SK-N-MC (cell line): ENCODE measurements around the gene RAB17.

Experiments
- DNase-seq: peaks from one replicate; pipeline ENCODE4 v3.0.0-alpha.2; 2011; ENCODE audit warnings: low read depth, low spot score
- H3K27ac ChIP-seq: fragments of 200-600 bp; sonication (generic); 2 replicates; pipeline ENCODE4 v1.5.1; 2016; ENCODE audit warnings: mixed run types
- H3K36me3 ChIP-seq: fragments of 200-600 bp; sonication (generic); 2 replicates; pipeline ENCODE4 v1.6.1; 2017; ENCODE audit warnings: antibody characterized with exemption, low read length, mixed read lengths; ENCODE audit not compliant: insufficient read depth
- H3K4me3 ChIP-seq: fragments of 200-600 bp; sonication (generic); 2 replicates; pipeline ENCODE4 v1.5.1; 2016
- H3K9ac ChIP-seq: fragments of 200-600 bp; sonication (generic); 2 replicates; pipeline ENCODE4 v1.8.0; 2017; ENCODE audit warnings: mixed run types, mixed read lengths; ENCODE audit not compliant: insufficient read length
- H3K9me3 ChIP-seq: fragments of 200-600 bp; sonication (generic); 2 replicates; pipeline ENCODE4 v1.6.1; 2017; ENCODE audit warnings: low read depth, mild to moderate bottlenecking, antibody characterized with exemption, low read length, moderate library complexity, mixed read lengths
- EZH2 ChIP-seq: fragments of 200-600 bp; sonication (generic); IDR thresholded peaks from one replicate; pipeline ENCODE4 v1.6.1; 2017; ENCODE audit warnings: antibody characterized with exemption
- FOXP2 ChIP-seq: optimal IDR thresholded peaks from 2 replicates; pipeline ENCODE3; 2011; ENCODE audit warnings: mild to moderate bottlenecking, moderate library complexity; ENCODE audit not compliant: insufficient read depth; ENCODE audit errors: extremely low read length, control extremely low read depth
- POLR2AphosphoS5 ChIP-seq: IDR thresholded peaks from 2 replicates; pipeline ENCODE4 v1.6.1; 2012; ENCODE audit warnings: mild to moderate bottlenecking, low read depth, low read length, borderline replicate concordance

The RAB17 gene

DNA sequence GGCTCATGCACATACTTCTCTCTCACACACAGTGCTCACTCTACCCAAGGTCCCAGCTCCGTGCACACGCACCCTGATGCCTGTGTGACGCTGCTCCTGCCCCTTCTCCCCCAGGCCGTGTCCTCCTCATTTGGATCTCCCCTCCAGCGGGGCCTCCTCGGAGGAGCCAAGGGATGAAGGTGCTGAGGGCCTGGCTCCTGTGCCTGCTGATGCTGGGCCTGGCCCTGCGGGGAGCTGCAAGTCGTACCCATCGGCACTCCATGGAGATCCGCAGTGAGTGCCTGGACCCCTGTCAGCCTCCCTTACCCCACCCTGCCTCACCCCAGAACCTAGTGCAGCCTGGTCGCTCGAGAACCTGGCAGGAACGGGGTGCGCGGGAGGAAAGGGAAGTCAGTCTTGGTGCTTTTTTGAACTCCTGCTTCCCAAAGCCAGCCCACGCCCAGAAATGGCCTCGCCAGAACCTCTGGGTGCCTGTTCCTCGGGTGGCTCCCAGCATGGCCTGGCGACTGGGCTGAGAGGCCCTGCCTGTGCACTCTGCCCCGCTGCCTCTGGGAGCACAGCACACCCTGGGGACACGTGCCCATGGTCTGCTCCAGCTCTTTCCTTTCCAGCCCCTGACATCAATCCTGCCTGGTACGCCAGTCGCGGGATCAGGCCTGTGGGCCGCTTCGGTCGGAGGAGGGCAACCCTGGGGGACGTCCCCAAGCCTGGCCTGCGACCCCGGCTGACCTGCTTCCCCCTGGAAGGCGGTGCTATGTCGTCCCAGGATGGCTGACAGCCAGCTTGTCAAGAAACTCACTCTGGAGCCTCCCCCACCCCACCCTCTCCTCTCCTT lies 23.9 kb downstream of the RAB17 start, which contains the start of gene PRLH:
TSS of gene PRLH (plus strand) at position 174 of the 835 bp plus-strand sequence. CDS start at position 174, 0 bp downstream.
- Histone ChIP-seq H3K9ac (no peak within 1 kb of the TSS), H3K9me3 (no peaks in the 10 kb centered on the region), H3K4me3 (no peak within 1 kb of the TSS), H3K27ac (no peak within 1 kb of the TSS), H3K36me3 (no peaks in the 10 kb centered on the region)
- TF ChIP-seq EZH2 (no peak), FOXP2 (no peak), POLR2AphosphoS5 (no peak)
- DNase-seq, result no peak

DNA sequence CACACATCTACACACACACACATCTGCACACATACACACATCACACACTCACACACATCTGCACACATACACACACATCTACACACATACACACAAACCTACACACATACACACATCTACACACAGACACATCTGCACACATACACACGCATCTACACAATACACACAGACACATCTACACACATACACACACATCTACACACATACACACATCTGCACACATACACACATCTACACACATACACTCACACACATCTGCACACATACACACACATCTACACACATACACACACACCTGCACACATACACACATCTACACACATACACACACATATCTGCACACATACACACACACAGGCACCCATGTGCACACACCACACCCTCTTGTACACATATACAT lies 24.6 kb downstream of the RAB17 start:
- H3K9me3 ChIP-seq, result no peaks in the 10 kb centered on the region
- no peaks in the 10 kb centered on the region for H3K36me3 ChIP-seq
- no peak overlapping the region for H3K27ac ChIP-seq
- H3K4me3 ChIP-seq, result no peak overlapping the region
- no peak overlapping the region for H3K9ac ChIP-seq
- DNase-seq, result no peak
- no peak for TF ChIP-seq EZH2
- no peak for TF ChIP-seq FOXP2
- no peak for TF ChIP-seq POLR2AphosphoS5

DNA sequence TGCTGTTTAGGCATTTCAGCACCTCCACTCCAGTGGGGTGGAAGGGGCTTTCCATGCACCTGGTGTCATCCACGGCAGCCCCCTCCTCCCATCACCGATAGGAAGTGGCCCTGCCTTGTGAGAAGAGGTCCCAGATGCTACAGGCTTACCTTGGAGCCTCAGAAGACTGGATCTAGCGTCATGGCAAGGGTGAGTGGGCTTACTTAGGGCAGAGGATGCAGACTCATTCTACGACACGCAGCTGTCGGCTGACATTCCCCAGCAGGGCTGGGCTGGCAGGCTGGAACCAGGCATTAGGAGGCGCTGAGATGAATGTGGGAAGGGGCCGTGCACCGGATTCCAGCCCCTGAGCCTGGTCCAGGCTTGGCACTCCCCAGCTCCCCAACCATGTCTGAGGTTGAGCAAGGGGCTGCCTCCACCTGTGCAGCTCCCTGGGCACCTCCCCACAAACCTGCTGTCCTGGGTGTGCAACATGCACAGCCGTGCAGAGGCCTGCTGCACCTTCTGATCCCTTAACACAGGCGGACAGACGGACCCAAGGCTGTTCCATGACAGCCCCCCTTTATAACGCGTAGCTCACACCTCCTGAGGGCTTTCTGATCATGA lies 25.9 kb downstream of the RAB17 start:
- TF ChIP-seq EZH2, result no peak
- TF ChIP-seq POLR2AphosphoS5, result no peak
- TF ChIP-seq FOXP2, result no peak
- DNase-seq, result no peak
- H3K36me3 ChIP-seq, result no peaks in the 10 kb centered on the region
- no peak overlapping the region for H3K9ac ChIP-seq
- H3K27ac ChIP-seq, result no peak overlapping the region
- no peak overlapping the region for H3K4me3 ChIP-seq
- H3K9me3 ChIP-seq, result no peaks in the 10 kb centered on the region

DNA sequence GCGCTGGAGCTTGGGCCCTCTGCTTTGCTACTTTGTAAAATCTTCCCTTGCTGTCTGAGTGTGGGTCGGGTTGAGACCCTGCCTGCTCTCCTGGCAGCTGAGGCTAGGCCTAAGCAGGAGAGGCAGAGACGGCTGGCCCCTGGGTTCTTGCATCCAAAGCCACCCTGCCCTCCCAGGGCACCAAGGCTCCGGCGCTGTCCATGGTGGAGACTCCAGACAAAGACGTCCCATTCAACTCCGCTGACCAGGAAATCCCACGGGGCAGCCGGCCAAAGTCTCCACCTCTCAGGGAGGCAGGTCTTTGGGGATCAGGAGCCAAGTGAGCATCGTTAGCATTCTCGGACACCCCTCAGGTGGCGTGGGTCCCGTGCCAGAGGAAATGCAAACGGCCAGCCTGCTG lies 26.7 kb downstream of the RAB17 start:
- Histone ChIP-seq H3K36me3 (no peaks in the 10 kb centered on the region), H3K27ac (no peak overlapping the region), H3K9ac (no peak overlapping the region), H3K4me3 (no peak overlapping the region), H3K9me3 (no peaks in the 10 kb centered on the region)
- TF ChIP-seq POLR2AphosphoS5 (no peak), EZH2 (no peak), FOXP2 (no peak)
- no peak for DNase-seq

DNA sequence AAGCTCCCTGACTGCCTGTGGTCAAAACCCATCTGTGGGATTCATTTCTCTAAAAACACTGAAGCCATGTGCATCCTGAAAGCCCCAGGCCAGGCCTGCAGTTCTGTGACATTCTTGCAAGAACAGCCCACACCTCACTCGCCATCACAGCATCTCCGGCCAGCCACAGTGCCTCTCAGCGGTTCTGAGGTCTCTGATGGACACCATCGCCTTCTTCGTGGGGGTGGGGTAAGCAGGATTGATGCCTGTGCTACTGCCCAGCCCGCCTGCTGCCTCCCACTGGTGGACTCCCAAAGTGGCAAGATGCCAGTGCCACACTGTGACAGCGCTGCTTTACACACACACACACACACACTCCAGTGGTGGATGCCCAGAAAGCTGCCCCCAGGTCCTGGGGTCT lies 29.3 kb downstream of the RAB17 start:
- H3K36me3 ChIP-seq, result no peaks in the 10 kb centered on the region
- H3K9me3 ChIP-seq, result no peaks in the 10 kb centered on the region
- TF ChIP-seq EZH2 (no peak), FOXP2 (no peak), POLR2AphosphoS5 (no peak)
- H3K27ac ChIP-seq, result no peak overlapping the region
- no peak for DNase-seq
- no peak overlapping the region for H3K9ac ChIP-seq
- H3K4me3 ChIP-seq, result no peak overlapping the region

DNA sequence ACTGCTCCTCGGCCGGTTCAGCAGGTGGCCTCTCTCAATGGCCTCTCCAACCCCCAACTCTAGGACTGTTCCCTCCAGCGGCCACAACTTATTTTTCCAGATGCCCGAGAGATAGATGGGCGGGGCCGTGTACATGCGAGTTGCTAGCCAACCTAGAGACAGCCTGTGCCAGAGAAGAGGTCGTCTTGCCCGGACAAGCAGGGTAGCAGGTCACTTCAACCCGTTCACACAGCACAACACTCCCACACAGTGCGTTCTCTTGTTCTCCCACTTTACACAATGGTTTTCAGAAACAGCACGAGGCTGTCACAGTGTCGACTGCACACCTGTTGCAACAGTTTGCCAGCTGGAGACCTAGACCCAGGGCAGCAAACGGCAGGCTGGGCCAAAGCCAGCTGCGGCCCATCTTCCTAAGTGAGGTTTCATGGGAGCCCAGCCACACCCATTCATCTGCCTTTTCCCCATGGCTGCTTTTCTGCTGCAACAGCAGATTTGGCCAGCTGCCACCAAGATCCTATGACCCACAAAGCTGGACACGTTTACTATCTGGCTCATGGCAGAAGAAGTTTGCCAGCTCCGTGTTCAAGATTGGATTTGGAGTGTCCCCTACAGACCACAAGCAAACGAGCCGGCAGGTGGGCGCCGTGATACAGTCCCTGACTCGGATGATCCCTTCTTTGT lies 31.4 kb downstream of the RAB17 start:
- H3K27ac ChIP-seq, result no peak overlapping the region
- H3K4me3 ChIP-seq, result no peak overlapping the region
- H3K9me3 ChIP-seq, result no peaks in the 10 kb centered on the region
- TF ChIP-seq EZH2 (no peak), FOXP2 (no peak), POLR2AphosphoS5 (no peak)
- H3K9ac ChIP-seq, result no peak overlapping the region
- no peak for DNase-seq
- H3K36me3 ChIP-seq, result no peaks in the 10 kb centered on the region

DNA sequence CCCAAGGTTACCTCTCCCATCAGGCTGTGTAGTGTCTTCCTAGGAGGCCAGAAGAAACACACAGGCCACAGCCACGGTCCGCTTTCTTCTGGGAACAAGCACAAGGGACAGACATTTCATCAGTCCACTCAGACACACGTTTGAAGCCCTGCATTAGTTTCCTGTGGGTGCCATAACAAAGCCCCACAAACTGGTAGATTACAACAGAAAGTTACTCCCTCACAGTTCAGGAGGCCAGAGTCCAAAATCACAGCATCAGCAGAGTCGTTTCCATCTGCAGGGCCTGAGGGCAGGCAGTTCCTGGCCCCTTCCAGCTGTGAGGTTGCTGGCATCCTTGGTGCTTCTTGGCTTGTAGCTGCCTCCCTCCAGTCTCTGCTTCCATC lies 32.9 kb downstream of the RAB17 start:
- no peak overlapping the region for H3K4me3 ChIP-seq
- no peaks in the 10 kb centered on the region for H3K36me3 ChIP-seq
- TF ChIP-seq POLR2AphosphoS5 (no peak), FOXP2 (no peak), EZH2 (no peak)
- no peaks in the 10 kb centered on the region for H3K9me3 ChIP-seq
- no peak overlapping the region for H3K9ac ChIP-seq
- H3K27ac ChIP-seq, result no peak overlapping the region
- DNase-seq, result no peak
